Activated T-helper 1 cell treated with anti-CD3 and anti-CD28 coated beads, Interleukin-2, amount 50 U/mL, for 16 hours (primary cell): Measurements from ENCODE around the gene INPP5A.
"Not testable (repeated sequence)": the region's sequence is repeated elsewhere in the genome, so short reads cannot be mapped to it uniquely, and the experiment has no call there.

ENCODE experiments used
- DNase-seq, 2 donors: peaks; one replicate each; pipeline ENCODE4 v3.0.0-alpha.2; 2020; ENCODE audit warnings: low read depth in 1 of 2, low spot score in 1 of 2

The INPP5A gene

DNA sequence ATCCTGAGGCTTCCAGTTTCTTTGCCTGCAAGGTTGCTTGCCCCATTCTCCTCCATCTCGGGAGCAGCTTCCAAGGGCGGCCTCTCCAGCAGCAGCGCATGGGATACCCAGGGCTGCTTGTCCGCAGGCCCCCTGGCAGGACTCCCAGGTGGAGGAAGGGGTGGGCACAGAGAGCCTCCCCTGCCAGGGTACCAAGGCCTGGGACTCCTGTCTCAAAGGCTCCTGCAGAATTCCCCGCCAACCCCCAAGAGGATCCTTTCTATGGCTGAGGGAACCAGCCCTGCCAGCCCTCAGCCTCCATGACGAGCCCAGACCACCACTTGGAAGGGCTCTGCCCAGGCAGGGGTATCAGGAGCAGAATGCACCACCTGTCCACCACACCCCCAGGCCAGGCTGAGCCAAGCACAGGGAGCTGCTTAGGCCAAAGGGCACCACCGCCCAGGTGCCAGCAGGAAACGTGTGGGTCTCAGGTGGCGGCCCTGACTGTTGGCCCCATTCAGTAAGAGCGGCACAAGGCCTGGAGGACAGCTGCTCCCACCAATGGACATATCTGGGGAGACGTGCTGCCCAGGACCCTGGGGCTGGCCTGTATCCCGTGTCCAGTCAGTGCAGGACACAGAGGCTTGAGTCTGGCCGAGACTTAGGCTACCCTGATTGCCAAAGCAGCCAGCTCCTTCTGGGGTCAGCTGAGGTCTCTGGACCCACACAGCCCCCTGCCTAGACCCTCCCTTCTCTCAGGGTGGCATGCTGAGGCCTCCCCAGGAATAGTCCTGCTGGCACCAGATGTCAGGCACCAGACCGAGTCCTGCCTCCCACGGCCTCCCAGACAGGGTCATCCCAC is 33.8 kb upstream of the INPP5A start:
- DNase-seq = no peak

DNA sequence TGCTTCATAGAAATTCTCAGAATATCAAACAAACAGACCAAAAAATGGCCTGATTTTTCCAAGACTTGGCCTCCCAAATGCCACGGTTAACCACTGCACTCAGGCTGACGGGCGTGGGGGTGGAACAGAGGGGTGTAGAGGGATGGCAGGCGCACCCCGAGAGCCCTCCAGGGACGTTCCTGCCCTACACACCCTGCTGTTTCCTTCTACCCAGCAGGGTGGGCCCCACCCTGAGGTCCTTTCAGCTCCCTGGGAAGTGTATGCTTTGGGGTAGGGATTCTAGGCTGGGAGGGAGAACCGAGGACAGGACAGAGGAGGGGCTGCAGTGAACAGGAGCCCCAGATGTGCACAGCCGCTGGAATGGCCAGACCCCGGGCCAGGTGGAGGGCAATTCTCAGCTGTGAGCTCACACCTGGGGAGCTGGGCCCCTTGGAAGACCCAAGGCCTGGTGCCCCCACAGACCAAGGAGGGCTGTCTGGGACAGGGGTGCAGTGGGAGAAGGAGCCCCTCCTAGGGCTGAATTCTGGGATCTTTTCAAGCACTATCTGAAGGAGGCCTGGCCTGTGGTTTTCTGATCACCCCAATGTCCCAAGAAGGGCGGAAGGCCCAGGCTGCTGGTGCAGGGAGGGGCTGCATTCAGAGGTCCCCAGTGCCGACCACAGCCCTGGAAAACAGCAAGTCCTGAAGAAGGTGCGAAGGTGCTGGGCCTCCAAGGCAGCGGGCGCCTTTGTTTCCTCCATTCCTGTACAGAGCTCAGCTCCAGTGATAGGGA is 32.9 kb upstream of the INPP5A start:
- no peak for DNase-seq

DNA sequence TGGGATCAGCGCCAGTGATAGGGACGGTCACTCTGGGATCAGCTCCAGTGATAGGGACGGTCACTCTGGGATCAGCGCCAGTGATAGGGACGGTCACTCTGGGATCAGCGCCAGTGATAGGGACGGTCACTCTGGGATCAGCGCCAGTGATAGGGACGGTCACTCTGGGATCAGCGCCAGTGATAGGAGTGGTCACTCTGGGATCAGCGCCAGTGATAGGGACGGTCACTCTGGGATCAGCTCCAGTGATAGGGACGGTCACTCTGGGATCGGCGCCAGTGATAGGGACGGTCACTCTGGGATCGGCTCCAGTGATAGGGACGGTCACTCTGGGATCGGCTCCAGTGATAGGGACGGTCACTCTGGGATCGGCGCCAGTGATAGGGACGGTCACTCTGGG is 32.0 kb upstream of the INPP5A start:
- not testable (repeated sequence) for DNase-seq

DNA sequence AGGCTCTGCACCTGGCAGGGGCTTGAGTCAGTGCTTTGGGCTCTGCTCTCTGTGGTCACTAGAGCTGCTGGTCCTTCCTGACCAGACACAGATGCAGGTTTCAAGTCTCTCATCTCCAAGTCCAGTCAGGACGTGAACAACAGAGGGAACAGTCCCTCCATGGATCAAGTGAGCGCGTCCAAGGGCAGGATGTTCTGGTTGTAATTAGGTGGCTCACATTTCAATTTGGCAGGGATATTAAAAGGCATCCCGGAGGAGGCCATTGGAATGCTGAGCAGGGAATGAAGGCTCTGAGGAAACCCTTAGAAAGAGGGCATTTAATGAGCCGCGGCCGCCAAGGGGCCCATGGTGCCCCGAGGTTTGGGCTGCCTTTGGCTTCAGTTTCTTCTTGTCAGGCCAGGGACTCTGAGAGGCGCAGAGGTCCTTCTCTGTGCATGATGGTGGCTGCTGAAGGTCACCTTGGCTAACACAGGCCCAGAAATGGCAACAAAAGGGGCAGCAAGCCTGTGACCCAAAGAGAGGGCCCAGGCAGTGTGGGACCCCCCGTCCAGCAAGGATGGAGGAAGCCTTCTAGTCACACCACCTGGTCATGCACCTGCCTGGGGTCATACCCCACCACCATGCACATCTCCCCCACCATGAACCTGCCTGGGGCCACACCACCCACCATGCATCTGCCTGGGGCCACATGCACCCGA is 30.7 kb upstream of the INPP5A start:
- no peak for DNase-seq

DNA sequence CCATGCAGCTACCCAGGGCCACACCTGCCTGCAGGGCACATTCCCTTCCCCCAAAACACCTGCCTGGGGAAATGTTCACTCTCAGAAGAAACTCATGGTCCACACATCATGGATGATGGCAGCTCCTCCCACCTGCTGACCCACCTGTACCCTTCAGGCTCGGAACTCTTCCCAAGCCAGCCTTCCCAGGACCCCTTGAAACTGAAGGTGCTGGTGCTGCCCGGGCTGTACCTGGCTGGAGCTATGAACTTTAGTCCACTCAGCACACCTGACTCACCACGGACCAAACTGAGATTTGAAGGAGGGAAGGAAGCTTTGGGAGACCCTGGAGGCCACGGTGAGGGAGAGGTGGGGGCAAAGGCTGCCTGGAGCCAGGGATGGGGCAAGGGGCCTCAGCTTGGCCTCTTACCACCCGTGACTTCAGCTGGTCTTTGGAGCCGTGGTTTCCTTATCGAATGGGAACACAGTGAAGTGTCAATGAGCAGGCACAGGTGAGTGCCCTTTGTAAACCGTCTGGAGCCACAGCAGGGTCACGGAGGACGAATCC is 30.1 kb upstream of the INPP5A start:
- DNase-seq = no peak

DNA sequence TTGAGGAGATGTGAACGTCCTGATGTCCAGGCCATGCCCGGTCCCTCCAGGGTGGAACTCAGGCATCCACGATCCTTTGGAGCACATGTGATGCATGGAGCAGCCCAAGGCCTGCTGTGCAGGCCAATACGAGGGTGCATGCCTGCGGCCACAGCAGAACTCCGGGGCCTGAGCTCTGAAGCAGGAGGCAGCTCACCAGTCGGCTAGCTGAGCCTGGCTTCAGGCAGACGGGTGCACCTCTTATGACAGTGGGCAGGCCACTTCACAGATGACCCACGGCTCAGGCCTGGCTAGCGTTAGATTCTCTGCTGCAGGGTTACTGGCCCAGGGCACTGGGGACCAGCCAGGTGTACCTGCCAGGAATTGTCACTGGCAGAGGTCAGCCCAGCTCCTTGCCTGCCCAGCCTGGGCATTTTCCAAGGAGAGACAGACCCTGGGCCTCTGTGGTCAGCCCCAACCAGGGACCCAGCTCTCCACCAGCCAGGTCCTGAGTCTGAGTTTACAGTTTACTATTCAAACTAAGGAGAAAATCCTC is 29.6 kb upstream of the INPP5A start:
- no peak for DNase-seq

DNA sequence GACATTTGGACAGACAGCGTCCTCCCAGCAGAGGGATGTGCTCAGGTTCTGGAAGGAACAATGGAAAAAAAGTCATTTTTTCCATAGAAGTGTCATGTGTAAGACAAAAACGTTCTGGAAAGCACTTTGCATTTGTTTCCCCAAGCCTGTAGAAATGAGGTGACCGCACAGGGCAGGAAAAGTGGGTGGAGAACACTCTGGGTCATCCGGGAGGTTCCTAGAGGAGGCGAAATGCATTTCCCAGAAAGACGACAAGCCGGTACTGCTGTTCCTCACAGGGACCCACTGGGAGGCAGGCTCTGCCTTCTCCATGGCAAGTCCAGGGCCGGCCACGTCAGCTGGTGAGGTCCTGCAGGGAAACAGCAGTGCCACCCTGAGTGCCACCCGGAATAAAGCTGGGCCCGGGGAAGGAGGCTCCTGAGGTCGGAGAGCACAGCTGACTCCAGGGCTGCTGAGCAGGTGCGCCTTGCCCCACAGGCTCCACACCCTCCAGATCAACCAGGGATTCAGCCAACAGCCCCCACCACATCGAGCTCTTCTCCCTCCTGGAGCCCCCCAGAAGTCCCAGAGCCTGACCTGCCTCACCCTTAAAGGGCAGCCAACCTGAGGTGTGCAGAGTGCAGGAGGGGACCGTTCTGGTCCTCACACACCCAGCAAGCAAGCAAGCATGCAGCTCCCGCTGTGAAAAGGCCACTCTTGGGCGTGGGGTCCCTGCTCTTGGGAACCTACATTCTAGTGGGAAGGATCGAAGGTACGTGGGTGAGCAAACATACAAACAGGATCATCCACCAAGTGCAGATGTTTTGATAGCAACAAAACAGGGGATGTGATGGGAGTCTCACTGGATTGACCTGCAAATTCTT is 28.8 kb upstream of the INPP5A start:
- DNase-seq = no peak

DNA sequence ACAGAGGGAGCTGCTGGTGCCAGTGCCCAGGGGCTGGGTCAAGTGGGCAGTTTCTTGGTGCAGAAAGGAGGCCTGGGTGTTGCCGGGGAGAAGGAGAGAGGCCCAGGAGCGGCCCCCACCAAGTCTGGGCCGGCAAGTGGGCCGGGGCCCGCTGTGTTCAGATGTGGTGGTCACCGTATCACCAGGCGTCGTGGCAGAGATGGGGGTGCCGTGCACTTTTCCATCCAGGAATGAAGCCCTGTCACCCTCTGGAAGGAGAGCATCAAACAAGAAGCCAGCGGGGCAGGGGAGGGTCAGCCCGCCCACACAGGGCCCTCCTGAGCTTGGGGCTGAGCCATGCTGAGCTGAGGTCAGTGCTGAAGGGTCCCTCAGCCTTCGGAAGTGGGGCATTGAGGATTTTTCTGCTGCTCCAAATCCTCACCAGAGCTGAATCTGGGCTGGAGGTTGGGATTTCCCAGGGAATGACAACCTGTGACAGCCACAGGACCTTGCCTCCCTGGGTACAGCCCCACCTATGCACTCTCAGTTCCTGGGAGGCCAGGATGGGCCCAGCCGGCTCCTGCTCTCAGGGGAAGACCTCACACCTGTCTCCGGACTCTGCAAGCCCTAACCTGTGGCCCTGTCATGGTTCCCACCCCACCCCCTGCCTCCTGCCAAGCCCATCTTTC is 27.9 kb upstream of the INPP5A start:
- no peak for DNase-seq

DNA sequence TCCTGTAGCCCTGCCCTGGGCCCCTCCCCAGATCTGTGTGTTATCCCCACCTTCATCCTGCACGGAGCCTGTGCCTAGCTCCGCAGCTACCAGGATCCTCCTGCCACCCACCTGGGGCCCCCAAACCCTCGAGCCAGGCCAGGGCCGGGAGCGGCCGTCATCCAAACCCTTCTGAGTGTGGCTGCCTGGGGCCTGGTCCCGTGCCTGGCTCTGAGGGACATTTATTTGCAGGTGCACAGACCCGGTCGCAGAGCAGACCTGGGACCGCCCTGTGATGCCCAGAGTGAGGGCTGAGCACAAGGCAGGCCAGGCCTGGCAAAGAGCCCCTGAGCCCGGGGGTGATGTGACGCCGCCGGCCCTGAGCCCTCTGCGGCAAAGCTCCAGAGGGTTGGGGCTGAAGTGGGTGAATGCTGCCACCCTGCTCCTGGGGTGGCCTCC is 27.4 kb upstream of the INPP5A start:
- no peak for DNase-seq

DNA sequence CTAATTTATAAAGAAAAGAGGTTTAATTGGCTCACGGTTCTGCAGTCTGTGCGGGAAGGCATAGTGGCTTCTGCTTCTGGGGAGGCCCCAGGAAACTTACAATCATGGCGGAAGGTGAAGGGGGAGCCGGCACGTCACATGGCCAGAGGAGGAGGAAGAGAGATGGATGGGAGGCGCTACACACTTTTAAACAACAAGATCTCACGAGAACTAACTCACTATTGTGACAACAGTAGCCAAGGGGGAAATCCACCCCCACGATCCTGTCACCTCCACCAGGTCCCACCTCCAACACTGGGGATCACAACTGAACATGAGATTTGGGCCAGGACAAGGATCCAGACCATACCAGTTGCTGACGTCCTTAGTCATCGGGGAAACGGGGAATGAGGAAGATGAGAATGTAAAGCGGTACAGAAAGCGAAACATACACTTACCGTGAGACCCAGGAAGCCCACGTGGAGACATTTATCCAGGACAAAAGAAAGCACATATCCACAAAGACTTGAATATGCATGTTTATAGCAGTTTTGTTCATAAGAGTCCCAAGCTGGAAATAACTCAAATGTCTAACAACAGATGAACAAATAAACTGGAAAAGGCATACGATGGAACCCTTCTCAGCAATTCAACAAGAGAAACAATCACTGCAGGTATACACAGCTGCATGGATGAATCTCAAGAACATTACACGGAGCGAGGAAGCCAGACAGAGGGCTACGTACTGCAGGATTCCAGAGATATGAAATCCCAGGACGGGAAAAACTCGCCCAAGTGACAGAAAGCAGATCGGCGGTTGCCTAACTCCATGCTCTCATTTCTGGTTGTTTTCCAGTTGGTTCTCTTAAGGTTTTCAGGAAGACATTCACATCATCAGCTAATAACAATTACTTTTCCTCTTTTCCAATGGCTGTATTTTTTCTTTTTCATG is 26.2 kb upstream of the INPP5A start:
- no peak for DNase-seq

DNA sequence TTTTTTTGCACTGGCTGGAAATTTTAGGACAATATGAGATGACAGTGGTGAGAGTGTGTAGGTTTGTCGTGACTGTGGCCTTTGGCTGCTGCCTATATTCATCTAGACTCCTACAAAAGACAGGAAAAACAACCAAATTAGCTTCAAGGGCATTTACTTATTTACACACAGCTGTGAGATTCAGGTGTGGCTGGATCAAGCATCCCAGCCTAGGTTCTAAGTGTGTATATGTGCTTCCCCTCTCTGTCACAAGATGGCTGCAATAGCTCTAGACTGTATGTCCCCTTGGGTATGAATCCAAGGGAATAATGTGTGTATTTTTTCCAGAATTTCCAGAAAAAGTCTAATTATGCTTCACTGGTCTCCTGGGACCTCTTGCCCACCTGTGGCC is 25.5 kb upstream of the INPP5A start:
- no peak for DNase-seq

DNA sequence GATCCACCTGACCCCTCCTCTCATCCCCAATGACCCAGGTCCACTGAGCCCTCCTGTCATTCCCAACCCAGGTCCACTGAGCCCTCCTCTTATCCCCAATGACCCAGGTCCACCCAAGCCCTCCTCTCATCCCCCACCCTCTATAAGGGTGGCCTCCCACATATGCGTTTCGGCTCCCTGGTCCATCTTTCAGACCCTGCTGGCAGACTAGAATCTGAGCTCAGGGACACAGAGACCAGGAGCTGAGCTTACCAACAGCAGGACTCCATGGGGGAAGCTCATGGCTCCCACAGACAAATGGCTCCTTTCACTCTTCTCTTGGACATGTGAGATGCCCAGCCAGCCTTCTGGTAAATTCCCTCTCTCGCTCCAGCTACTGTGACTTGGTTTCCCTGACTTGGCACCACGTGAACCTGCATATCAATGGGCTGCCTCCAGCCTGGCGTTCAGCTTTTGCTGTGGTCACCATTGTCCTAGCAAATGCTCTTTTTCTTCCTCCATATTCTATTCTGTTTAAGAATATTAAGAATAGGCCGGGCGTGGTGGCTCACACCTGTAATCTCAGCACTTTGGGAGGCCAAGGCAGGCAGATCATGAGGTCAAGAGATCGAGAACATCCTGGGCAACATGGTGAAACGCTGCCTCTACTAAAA is 24.8 kb upstream of the INPP5A start:
- DNase-seq = no peak

DNA sequence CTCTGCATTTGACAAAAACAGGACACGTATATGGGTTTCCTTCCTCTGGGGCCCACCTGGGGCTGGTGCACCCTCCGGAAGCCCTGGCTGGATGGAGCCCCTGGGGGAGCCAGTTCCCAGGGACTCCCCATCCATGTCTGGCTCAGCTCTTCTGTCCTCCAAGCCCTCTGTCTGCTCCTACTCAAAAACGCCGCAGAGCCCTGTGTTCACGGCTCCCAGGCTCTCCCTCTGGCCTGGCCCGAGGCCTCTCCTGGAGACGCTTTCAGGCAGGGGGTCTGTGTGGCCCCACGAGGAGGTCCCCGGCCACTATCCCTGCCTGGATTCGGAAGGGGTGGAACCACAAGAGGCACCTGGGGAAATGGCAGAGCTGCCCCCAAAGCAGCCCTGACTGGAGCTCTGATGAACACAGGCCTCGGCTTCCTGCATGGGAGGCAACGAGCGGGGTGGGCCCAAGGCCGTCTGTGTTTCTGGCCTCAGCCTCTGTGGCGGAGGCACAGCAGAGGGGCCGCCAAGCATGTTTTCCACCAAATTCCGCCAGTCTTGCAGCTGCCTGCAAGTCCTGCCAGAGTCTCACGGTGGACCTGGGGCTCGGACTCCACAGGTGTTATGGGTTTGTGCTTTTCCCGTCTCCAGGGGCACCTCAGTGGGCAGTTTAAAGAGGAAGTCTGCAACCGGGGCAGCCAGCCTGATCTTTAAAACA is 22.6 kb upstream of the INPP5A start:
- no peak for DNase-seq

DNA sequence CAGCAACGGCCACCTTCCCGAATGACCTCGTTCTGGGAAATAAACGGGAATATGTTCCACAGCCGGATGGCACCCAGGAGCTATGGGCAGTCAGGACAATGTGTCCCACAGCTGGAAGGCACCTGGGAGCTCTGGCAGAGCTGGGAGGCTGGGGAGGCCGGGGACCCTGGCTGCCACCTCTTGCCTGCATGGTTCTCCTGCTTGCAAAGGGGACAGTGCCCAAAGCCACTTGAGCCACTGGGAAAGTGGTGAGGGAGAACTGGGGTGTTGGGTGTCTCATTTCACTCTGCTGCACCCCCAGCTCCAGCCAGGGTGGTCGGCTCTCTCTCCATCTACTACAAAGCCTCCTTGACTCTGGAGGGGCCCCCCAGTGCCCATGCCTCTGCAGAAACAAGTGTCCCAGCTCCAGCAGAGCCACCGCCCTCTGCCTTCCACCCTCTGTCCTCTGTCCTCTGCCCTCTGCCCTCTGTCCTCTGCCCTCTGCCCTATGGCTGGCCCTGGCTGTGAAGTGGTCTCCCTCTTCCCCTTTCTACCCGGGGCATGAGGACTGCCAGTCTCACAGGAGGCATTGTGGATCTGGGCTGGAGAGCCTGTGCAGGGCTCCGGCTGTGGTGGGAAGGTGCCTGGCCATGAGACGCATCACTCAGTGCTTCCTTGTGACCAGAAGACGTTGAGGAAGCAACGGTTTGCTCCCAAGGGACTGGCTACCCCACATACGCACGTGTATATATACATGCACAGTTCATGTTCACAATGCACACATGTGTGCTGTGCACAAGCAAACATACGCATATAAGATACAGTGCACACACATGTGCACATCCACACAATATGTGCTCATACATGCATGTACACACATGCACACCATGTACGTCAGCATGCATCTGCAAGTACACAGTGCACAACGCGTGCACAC is 21.5 kb upstream of the INPP5A start:
- no peak for DNase-seq

DNA sequence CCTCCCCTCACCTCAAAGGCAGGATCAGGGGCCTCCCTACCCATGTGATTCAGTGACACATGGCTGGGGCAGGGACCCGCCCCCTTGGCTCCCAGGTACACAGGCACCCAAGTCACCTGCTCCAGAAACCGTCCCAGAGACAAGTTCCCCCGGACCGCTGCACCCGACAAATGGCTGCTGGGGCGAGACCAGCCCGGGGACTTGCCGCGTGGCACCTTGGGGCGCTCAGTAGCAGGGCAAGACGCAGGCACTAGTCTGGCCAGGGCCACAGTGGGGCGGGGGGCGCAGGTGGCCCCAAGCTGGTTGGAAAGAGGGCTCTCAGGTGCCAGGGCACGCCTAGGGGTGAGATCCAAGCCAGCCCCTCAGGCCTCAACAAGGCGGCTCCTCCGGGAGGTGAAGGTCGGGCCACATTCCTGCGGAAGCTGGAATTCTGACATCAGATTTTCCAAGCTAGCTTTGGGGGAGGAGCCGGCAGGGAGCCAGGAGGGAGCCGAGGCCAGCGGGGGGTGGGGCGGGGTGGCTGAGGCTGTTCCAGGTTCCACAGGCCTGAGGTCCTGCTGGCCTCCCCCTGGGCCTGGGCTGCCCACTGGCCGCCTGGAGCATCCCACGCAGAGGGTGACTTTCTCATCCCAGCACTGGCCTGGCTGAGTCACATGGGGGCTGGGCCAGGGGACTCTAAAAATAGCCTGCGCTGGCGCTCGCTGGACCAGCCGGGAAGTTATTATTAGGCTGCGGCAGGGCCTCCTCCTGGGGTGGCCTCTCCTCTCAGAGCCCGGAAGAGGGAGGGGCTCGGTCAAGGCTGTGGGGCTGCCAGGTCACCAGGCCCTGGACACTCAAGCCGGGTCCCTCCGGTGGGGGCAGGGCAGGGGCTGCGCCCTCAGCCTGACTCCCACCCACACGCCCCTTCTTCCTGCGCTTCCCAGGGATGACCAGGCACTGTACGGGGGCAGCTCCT is 20.5 kb upstream of the INPP5A start:
- DNase-seq = no peak
